HepG2 (cell line): ENCODE results near the gene ZBBX. TPM values are rescaled to one million over a fixed set of nuclear protein-coding genes. Genes with fewer than 3 reads are reported as not detected.
A peak's percentile ranks its signal among the peaks of the same experiment; 100 is the strongest.

Source experiments
- ARID3A ChIP-seq: IDR thresholded peaks from 2 replicates; pipeline ENCODE4 v1.6.1; 2012; ENCODE audit warnings: low read depth, low read length, improper control_type of control experiment
- CTCF ChIP-seq: sonication (generic); formaldehyde crosslinking; IDR thresholded peaks from 2 replicates; pipeline ENCODE4 v1.5.0; 2020; ENCODE audit warnings: mild to moderate bottlenecking, missing genetic modification reagents, moderate library complexity
- EED ChIP-seq: sonication (generic); formaldehyde crosslinking; IDR thresholded peaks from 2 replicates; pipeline ENCODE4 v1.5.0; 2020; ENCODE audit warnings: mild to moderate bottlenecking, missing genetic modification reagents
- FOXO4 ChIP-seq: sonication (generic); formaldehyde crosslinking; conservative IDR thresholded peaks from 2 replicates; pipeline ENCODE4 v1.8.1; 2023; ENCODE audit warnings: missing genetic modification reagents
- FOXP1 ChIP-seq, 2 experiments: fragments of 450-650 bp in 1 of 2; IDR thresholded peaks; 2 replicates each; pipeline ENCODE4 v1.6.1; 2017 to 2018; ENCODE audit warnings: antibody characterized with exemption in 1 of 2
- GABPB1 ChIP-seq: IDR thresholded peaks from 2 replicates; pipeline ENCODE4 v1.6.1; 2016; ENCODE audit warnings: mild to moderate bottlenecking, missing genetic modification reagents, moderate library complexity, missing compliant biosample characterization
- KAT7 ChIP-seq: IDR thresholded peaks from 2 replicates; pipeline ENCODE4 v1.6.1; 2018; ENCODE audit warnings: borderline replicate concordance, missing compliant biosample characterization
- MLXIP ChIP-seq: sonication (generic); formaldehyde crosslinking; IDR thresholded peaks from 2 replicates; pipeline ENCODE4 v1.9.0; 2021; ENCODE audit warnings: missing genetic modification reagents, borderline replicate concordance
- RAD21 ChIP-seq: fragments of 450-650 bp; formaldehyde crosslinking; IDR thresholded peaks from 2 replicates; pipeline ENCODE4 v1.5.0; 2020; ENCODE audit warnings: mild to moderate bottlenecking
- TMF1 ChIP-seq: sonication (generic); formaldehyde crosslinking; IDR thresholded peaks from 2 replicates; pipeline ENCODE4 v1.8.1; 2022; ENCODE audit warnings: low read depth, missing genetic modification reagents
- TSC22D2 ChIP-seq: sonication (generic); formaldehyde crosslinking; IDR thresholded peaks from 2 replicates; pipeline ENCODE4 v1.5.1; 2020; ENCODE audit warnings: missing genetic modification reagents, mild to moderate bottlenecking, borderline replicate concordance
- ZBTB44 ChIP-seq: sonication (generic); formaldehyde crosslinking; IDR thresholded peaks from 2 replicates; pipeline ENCODE4 v1.4.0; 2020; ENCODE audit warnings: missing genetic modification reagents
- ZFAT ChIP-seq: sonication (generic); formaldehyde crosslinking; conservative IDR thresholded peaks from 2 replicates; pipeline ENCODE4 v1.8.1; 2023; ENCODE audit warnings: missing genetic modification reagents, inconsistent platforms
- ZMYM2 ChIP-seq: sonication (generic); formaldehyde crosslinking; IDR thresholded peaks from 2 replicates; pipeline ENCODE4 v1.8.0; 2022; ENCODE audit warnings: mild to moderate bottlenecking, missing genetic modification reagents
- ZNF296 ChIP-seq: sonication (generic); formaldehyde crosslinking; conservative IDR thresholded peaks from 2 replicates; pipeline ENCODE4 v1.5.0; 2020; ENCODE audit warnings: mild to moderate bottlenecking, missing genetic modification reagents
- ZNF317 ChIP-seq: sonication (generic); formaldehyde crosslinking; IDR thresholded peaks from 2 replicates; pipeline ENCODE4 v1.5.0; 2020; ENCODE audit warnings: mild to moderate bottlenecking, missing genetic modification reagents
- polyA plus RNA-seq, 8 experiments: library from polyadenylated mRNA; depleted of rRNA in 3 of 8; stranded (reverse) in 7 of 8; unstranded in 1 of 8; fragments of >200 nt; fragmentation: Illumina TruSeq in 4 of 8; extraction: Trizol in 4 of 8; gene quantifications; 2 replicates each; pipeline versions ENCODE4 v1.2.1 to v1.2.3, GENCODE V29; 2011 to 2016; ENCODE audit warnings: low read depth in 4 of 8, missing spikeins in 1 of 8, mixed read lengths in 1 of 8; ENCODE audit not compliant: insufficient read depth in 1 of 8
- total RNA-seq, 5 experiments: library from RNA; depleted of rRNA; stranded (reverse); fragments of >200 nt; fragmentation: Illumina TruSeq; extraction: Trizol; gene quantifications; 2 replicates each; pipeline ENCODE4 v1.2.3, GENCODE V29; 2016; ENCODE audit warnings: low read depth in 1 of 5

ZBBX gene
- total and polyA plus RNA-seq, 2 of the 13 experiments (the other 11 are each of a cell fraction or from before 2014, with no cell fraction given), result not detected

GRCh38 chr3:167350245-167350862, 29.7 kb downstream of the ZBBX start (continued):
- no peak for TF ChIP-seq EED (CRISPR knock-in tag)
- TF ChIP-seq ARID3A, result no peak
- TF ChIP-seq ZMYM2 (CRISPR knock-in tag), result no peak
- no peak for TF ChIP-seq FOXP1 (IDR thresholded peaks at IDR 0.05)
- no peak for TF ChIP-seq FOXP1 (CRISPR knock-in tag; IDR thresholded peaks at IDR 0.05)
- TF ChIP-seq ZNF296, result no peak
- no peak for TF ChIP-seq ZBTB44 (CRISPR knock-in tag)
- no peak for TF ChIP-seq TSC22D2 (CRISPR knock-in tag)
- no peak for TF ChIP-seq ZNF317
- TF ChIP-seq GABPB1 (CRISPR knock-in tag), result no peak
- no peak for TF ChIP-seq FOXO4 (CRISPR knock-in tag)
- TF ChIP-seq ZFAT (CRISPR knock-in tag), result no peak
- peak; percentile 22; the same call in 1 of the 2 replicates for TF ChIP-seq RAD21 (CRISPR knock-in tag)
- TF ChIP-seq MLXIP (CRISPR knock-in tag), result no peak
- TF ChIP-seq TMF1 (CRISPR knock-in tag), result no peak
- no peak for TF ChIP-seq KAT7 (CRISPR knock-in tag)
- TF ChIP-seq CTCF (CRISPR knock-in tag), result peak; percentile 51
